Uterus (tissue), 4 donors: Measurements from ENCODE around the gene IQGAP1. TPM values are rescaled to one million over a fixed set of nuclear protein-coding genes. Genes with fewer than 3 reads are reported as not detected.

ENCODE experiments used
- DNase-seq, 2 donors: peaks; one replicate each; pipeline ENCODE4 v3.0.0-alpha.2; 2019 to 2020
- H3K27ac ChIP-seq, 2 donors: fragments of 200-600 bp; sonication (generic); 1 replicate in 1 of 2; 2 replicates in 1 of 2; pipeline ENCODE4 v1.5.1; 2016 to 2018
- H3K27me3 ChIP-seq, 2 donors: fragments of 200-600 bp; sonication (generic); one replicate each; pipeline ENCODE4 v1.5.1; 2018 to 2019; ENCODE audit warnings: control low read depth in 1 of 2
- H3K36me3 ChIP-seq, 2 donors: fragments of 200-600 bp; sonication (generic); one replicate each; pipeline ENCODE4 v1.5.1; 2019; ENCODE audit warnings: control low read depth in 1 of 2
- H3K4me1 ChIP-seq, 2 donors: fragments of 200-600 bp; sonication (generic); one replicate each; pipeline ENCODE4 v1.5.1; 2018 to 2019; ENCODE audit warnings: control low read depth in 1 of 2
- H3K4me3 ChIP-seq, 2 donors: fragments of 200-600 bp; sonication (generic); 1 replicate in 1 of 2; 2 replicates in 1 of 2; pipeline ENCODE4 v1.5.1; 2018 to 2019; ENCODE audit warnings: mild to moderate bottlenecking in 1 of 2
- H3K9me3 ChIP-seq, 2 donors: fragments of 200-600 bp; sonication (generic); one replicate each; pipeline ENCODE4 v1.5.1; 2019; ENCODE audit warnings: control low read depth in 1 of 2
- POLR2A ChIP-seq, 2 donors: fragments of 450-650 bp; IDR thresholded peaks; one replicate each; pipeline ENCODE4 v1.6.1; 2016; ENCODE audit warnings: antibody characterized with exemption in 2 of 2, mild to moderate bottlenecking in 1 of 2, moderate library complexity in 1 of 2
- intact Hi-C: fragments of 100-400 bp; cut with DNase I; formaldehyde crosslinking; loops from one replicate; pipeline ENCODE4 v1.15.1; 2023; ENCODE audit warnings: low total_unique reads
- total RNA-seq, 4 donors: library from RNA; depleted of rRNA in 3 of 4; stranded (reverse); fragments of >200 nt in 3 of 4; gene quantifications; one replicate each; pipeline versions ENCODE4 v1.1.0 to v1.2.4, GENCODE V29; 2014 to 2023
- TF ChIP-seq, protein P1 (sequence below), 4 experiments: fragments of 200-600 bp in 2 of 4; fragments of 450-650 bp in 2 of 4; sonication (generic) in 2 of 4; IDR thresholded peaks; one replicate each; pipeline ENCODE4 v1.5.1; 2016 to 2019; ENCODE audit warnings: antibody characterized with exemption in 4 of 4, mild to moderate bottlenecking in 2 of 4, moderate library complexity in 1 of 4
- donor health status: DM: yes; HTN: yes; CAD: no.

IQGAP1 gene
- total RNA-seq, 4 donors from 2014 or later: 195 to 777 (median 290) TPM

DNA sequence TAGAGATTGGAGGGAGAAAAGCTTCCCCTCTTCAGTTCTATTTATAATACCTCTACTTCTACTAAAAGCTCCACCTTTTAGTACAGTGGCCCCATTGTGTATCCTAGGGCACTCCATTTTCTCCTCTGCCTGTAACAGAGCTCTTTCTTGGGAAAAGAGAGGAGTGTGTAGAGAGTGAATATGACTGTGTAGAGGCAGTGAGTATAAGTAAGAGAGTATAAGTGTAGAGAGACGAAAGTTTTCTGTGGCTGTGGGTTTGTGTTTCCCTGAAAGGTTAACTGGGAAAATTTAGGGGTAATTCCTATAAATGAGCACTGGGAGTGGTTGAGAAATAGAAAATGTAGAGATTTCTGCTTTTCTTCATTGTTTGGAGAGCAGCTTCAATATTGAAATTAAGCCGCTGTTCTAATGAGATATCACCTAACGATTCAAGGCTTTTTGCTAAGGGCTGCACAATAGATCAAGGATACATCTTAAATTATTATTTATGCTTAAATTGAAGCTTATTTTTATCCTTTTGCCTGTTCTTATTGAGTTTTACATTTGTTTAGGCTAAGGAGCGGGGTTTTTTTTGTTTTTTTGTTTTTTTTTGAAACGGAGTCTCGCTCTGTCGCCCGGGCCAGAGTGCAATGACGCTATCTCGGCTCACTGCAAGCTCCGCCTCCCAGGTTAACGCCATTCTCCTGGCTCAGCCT, 6.9 kb downstream of the IQGAP1 start:
- Histone ChIP-seq H3K27ac (peak overlapping the region; percentile 54 to 78), H3K4me1 (peaks cover 8 to 18% of the 10 kb centered on the region in 2 donors), H3K4me3 (no peak overlapping the region), H3K27me3 (no peaks in the 10 kb centered on the region), H3K36me3 (no peaks in the 10 kb centered on the region), H3K9me3 (no peaks in the 10 kb centered on the region)
- intact Hi-C loops: no loop called here
- DNase-seq: no peak
- TF ChIP-seq POLR2A (IDR thresholded peaks at IDR 0.05): no peak
- TF ChIP-seq, protein P1, sequence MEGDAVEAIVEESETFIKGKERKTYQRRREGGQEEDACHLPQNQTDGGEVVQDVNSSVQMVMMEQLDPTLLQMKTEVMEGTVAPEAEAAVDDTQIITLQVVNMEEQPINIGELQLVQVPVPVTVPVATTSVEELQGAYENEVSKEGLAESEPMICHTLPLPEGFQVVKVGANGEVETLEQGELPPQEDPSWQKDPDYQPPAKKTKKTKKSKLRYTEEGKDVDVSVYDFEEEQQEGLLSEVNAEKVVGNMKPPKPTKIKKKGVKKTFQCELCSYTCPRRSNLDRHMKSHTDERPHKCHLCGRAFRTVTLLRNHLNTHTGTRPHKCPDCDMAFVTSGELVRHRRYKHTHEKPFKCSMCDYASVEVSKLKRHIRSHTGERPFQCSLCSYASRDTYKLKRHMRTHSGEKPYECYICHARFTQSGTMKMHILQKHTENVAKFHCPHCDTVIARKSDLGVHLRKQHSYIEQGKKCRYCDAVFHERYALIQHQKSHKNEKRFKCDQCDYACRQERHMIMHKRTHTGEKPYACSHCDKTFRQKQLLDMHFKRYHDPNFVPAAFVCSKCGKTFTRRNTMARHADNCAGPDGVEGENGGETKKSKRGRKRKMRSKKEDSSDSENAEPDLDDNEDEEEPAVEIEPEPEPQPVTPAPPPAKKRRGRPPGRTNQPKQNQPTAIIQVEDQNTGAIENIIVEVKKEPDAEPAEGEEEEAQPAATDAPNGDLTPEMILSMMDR (IDR thresholded peaks at IDR 0.05): no peak

DNA sequence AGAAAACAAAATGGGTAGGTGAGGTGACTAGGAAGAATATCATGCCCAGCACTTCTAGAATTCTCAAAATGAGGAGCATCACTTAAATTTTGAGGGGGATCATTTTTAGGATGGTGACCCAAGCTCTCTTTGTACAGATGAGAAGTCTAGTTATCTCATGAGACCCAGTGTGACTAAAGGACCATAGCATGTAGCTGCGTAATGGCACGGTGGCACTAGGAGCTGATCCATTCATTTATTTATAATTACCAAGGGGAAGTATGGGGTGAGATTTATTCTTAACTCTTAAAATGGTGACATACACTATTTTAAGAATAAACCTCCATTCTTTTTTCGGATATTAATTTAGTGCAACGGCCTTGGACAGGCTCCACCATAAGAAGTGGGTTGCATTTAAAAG, 8.3 kb downstream of the IQGAP1 start:
- Histone ChIP-seq H3K9me3 (no peaks in the 10 kb centered on the region), H3K27me3 (no peaks in the 10 kb centered on the region), H3K27ac (peak overlapping the region; percentile 8 to 59), H3K4me3 (no peak overlapping the region), H3K4me1 (peaks cover 13 to 22% of the 10 kb centered on the region in 2 donors), H3K36me3 (no peaks in the 10 kb centered on the region)
- no peak for TF ChIP-seq POLR2A (IDR thresholded peaks at IDR 0.05)
- TF ChIP-seq, protein P1 (IDR thresholded peaks at IDR 0.05): no peak
- no peak for DNase-seq
- intact Hi-C loops: no loop called here

DNA sequence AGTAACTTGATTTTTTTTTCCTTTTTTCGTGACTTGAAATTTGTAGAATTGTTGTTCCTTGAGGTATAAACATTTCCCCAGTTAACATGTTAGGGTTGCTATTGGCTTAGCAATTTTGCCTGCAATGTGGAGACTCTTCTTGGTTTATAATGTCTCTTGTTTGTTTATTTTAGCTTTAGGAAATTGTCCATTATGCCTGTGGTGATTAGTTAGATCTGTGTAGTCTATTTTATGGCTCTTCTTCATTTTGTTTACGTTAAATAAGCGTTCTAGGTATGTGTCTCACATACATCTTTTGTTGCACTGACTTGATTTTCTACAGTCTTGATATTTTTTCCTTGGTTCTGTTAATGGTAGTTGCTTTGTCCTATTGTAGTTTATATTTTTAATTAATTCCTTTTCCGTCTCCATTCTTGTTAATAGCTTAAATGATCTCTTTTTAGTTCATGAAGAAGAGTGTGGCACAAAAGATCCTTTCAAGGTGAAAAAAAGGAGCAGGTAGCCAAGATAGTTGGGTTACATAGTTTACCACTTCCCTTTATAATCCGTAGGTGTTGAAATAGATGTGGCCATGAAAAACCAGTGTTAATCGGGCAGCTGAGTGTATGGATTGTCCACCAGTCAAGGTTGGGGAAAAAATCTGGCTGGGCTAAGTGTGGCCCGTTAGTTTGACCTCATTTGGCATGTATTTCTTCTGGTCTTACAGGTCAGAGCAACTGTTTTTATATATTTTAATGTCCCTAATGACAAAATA, 12.1 kb downstream of the IQGAP1 start:
- intact Hi-C loops: no loop called here
- no peaks in the 10 kb centered on the region for H3K36me3 ChIP-seq
- no peak for DNase-seq
- TF ChIP-seq POLR2A (IDR thresholded peaks at IDR 0.05): no peak
- TF ChIP-seq, protein P1 (IDR thresholded peaks at IDR 0.05): no peak
- peak overlapping the region; percentile 85 to 96 for H3K27ac ChIP-seq
- H3K27me3 ChIP-seq: no peaks in the 10 kb centered on the region
- H3K4me1 ChIP-seq: peaks cover 21 to 26% of the 10 kb centered on the region in 2 donors
- H3K9me3 ChIP-seq: no peaks in the 10 kb centered on the region
- H3K4me3 ChIP-seq: peak overlapping the region in 1 of 2 donors; percentile 19

DNA sequence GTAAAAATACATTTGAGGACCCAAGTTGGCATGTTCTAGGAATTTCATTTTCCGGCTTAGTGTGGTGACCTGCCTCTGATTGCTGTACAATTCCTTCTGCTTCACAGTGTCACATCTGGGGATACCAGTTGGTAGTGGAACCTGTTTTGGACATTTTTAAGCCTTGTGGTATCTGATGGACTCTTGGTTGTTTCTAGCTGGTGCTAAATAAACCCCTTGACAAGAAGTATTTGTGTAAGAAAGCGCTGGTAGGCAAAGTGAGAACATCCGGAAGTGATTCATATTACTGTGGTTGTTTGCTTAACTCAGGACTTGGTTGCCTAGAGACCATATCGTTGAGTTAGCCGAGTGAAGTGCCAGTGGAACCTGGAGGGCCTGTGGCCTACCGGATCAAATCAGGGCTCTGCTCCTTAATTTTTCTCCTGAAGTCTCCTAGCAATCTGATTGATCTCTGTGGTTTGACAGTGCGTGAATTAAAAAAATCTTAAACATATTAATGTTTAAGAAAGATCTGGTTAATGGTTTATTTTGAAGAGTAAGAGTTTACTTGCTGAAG, 12.8 kb downstream of the IQGAP1 start:
- no peaks in the 10 kb centered on the region for H3K9me3 ChIP-seq
- peak overlapping the region; percentile 85 to 96 for H3K27ac ChIP-seq
- peaks cover 23 to 27% of the 10 kb centered on the region in 2 donors for H3K4me1 ChIP-seq
- peak; percentile 69 to 83 for DNase-seq
- peak overlapping the region in 1 of 2 donors; percentile 19 for H3K4me3 ChIP-seq
- intact Hi-C loops: no loop called here
- H3K27me3 ChIP-seq: no peaks in the 10 kb centered on the region
- H3K36me3 ChIP-seq: no peaks in the 10 kb centered on the region
- peak; percentile 33 to 55 for TF ChIP-seq POLR2A (IDR thresholded peaks at IDR 0.05)
- TF ChIP-seq, protein P1 (IDR thresholded peaks at IDR 0.05): no peak

DNA sequence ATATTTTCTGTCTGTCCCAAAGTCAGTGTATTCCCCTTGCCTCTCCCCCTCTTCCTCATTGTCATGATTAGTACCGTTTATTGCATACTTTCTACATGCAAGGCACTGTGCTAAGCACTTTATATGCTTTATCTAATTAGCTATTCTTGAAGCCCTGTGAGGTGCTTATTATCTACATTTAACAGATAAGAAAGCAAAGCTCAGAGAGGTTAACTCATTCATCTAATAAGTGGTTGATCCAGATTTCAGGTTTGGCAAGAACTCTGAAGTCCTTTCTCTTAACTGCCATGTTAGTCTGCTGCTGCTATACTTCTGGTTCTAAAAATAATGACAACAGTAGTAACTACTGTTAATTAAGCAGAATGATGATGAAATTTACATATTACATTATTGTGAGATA, 13.5 kb downstream of the IQGAP1 start:
- TF ChIP-seq, protein P1 (IDR thresholded peaks at IDR 0.05): no peak
- TF ChIP-seq POLR2A (IDR thresholded peaks at IDR 0.05): no peak
- no peaks in the 10 kb centered on the region for H3K9me3 ChIP-seq
- no peaks in the 10 kb centered on the region for H3K27me3 ChIP-seq
- no peak for DNase-seq
- intact Hi-C loops: no loop called here
- peak overlapping the region; percentile 85 to 96 for H3K27ac ChIP-seq
- H3K4me1 ChIP-seq: peaks cover 26 to 33% of the 10 kb centered on the region in 2 donors
- H3K4me3 ChIP-seq: no peak overlapping the region
- no peaks in the 10 kb centered on the region for H3K36me3 ChIP-seq
